HepG2 (cell line): ENCODE measurements around the gene AFAP1L2. TPM values are rescaled to one million over a fixed set of nuclear protein-coding genes. Genes with fewer than 3 reads are reported as not detected.

Experiments
- ATAC-seq: fragments of 200-7000 bp; cut with Tn5 transposase; 3 replicates; pipeline ENCODE4 v1.9.1; 2020; ENCODE audit warnings: mild to moderate bottlenecking, moderate library complexity
- BruUV-seq: library from RNA; stranded (reverse); fragments of 400-500 nt; replicated peaks from 2 replicates; lab custom pipeline; 2021; lab: Mats Ljungman, UMichigan
- CTCF ChIA-PET: fragments of 300-600 bp; formaldehyde crosslinking; extraction: SDS; loops from one replicate; lab custom pipeline; 2021; ENCODE audit warnings: low total read pairs, inconsistent platforms, low intra/inter-chr PET ratio; lab: Yijun Ruan, JAX
- POLR2A ChIA-PET: fragments of 350-600 bp; sonication (Branson Sonifier 250); formaldehyde crosslinking; loops from one replicate; lab custom pipeline; 2020; ENCODE audit warnings: antibody characterized with exemption, inconsistent platforms; lab: Yijun Ruan, JAX
- DNase-seq: peaks from one replicate; pipeline ENCODE4 v3.0.0-alpha.2; 2015; ENCODE audit warnings: low spot score
- FAIRE-seq: peaks from 3 replicates; lab custom pipeline; 2011; peaks lifted over from hg19 to GRCh38; lab: Jason Lieb, UNC
- H2AFZ ChIP-seq: one replicate; pipeline ENCODE4 v1.6.1; 2011; ENCODE audit warnings: low read length, inconsistent platforms
- H3K27ac ChIP-seq: fragments of 300-600 bp; 3 replicates; pipeline ENCODE4 v1.8.0; 2011; ENCODE audit warnings: mixed run types, mild to moderate bottlenecking, mixed read lengths, low read length, inconsistent platforms; ENCODE audit not compliant: insufficient read depth; ENCODE audit errors: extremely low read length
- H3K27me3 ChIP-seq, 2 experiments: fragments of 200-600 bp in 1 of 2; 2 replicates in 1 of 2; 3 replicates in 1 of 2; pipeline versions ENCODE4 v1.6.0 to v1.8.0; 2011; ENCODE audit warnings: low read length in 2 of 2, mild to moderate bottlenecking in 2 of 2, moderate library complexity in 2 of 2, inconsistent platforms in 1 of 2; ENCODE audit not compliant: insufficient read depth in 2 of 2, control insufficient read depth in 1 of 2
- H3K36me3 ChIP-seq, 2 experiments: fragments of 200-600 bp in 1 of 2; replicated peaks in 1 of 2; 2 replicates in 1 of 2; 3 replicates in 1 of 2; pipeline versions ENCODE4 v1.5.1 to v1.8.0; 2011; ENCODE audit warnings: low read length in 2 of 2, inconsistent platforms in 1 of 2; ENCODE audit not compliant: insufficient read depth in 2 of 2, control insufficient read depth in 1 of 2
- H3K4me1 ChIP-seq: 2 replicates; pipeline ENCODE4 v1.5.1; 2012; ENCODE audit warnings: low read length, inconsistent platforms; ENCODE audit not compliant: insufficient read depth
- H3K4me2 ChIP-seq: 2 replicates; pipeline ENCODE4 v1.6.0; 2011; ENCODE audit warnings: low read depth, low read length, inconsistent platforms
- H3K4me3 ChIP-seq, 3 experiments: fragments of 200-600 bp in 1 of 3; sonication (generic), shearing (Covaris generic) in 1 of 3; replicated peaks in 1 of 3; 2 replicates each; pipeline ENCODE4 v1.5.1; 2011 to 2016; ENCODE audit warnings: low read length in 3 of 3, inconsistent platforms in 2 of 3, low read depth in 2 of 3, mild to moderate bottlenecking in 2 of 3, control low read depth in 1 of 3, mixed read lengths in 1 of 3; ENCODE audit not compliant: insufficient read depth in 1 of 3
- H3K79me2 ChIP-seq: one replicate; pipeline ENCODE4 v1.6.1; 2011; ENCODE audit warnings: low read length, inconsistent platforms; ENCODE audit not compliant: insufficient read depth
- H3K9ac ChIP-seq: 2 replicates; pipeline ENCODE4 v1.6.0; 2011; ENCODE audit warnings: mild to moderate bottlenecking, low read depth, low read length, inconsistent platforms; ENCODE audit not compliant: insufficient read depth
- H3K9me3 ChIP-seq: 2 replicates; pipeline ENCODE4 v1.5.1; 2012; ENCODE audit warnings: mild to moderate bottlenecking, low read length
- H4K20me1 ChIP-seq: 2 replicates; pipeline ENCODE4 v1.6.0; 2011; ENCODE audit warnings: inconsistent platforms, mild to moderate bottlenecking, low read length, moderate library complexity; ENCODE audit not compliant: insufficient read depth
- ATF7 ChIP-seq, 2 experiments: fragments of 450-650 bp in 1 of 2; sonication (generic) in 1 of 2; formaldehyde crosslinking in 1 of 2; IDR thresholded peaks; 2 replicates each; pipeline versions ENCODE4 v1.4.0 to v1.6.1; 2016 to 2020; ENCODE audit warnings: antibody characterized with exemption in 1 of 2, mild to moderate bottlenecking in 1 of 2, missing genetic modification reagents in 1 of 2
- GRHL1 ChIP-seq: sonication (generic); formaldehyde crosslinking; conservative IDR thresholded peaks from 2 replicates; pipeline ENCODE4 v1.8.0; 2022; ENCODE audit warnings: missing genetic modification reagents
- SMAD3 ChIP-seq: sonication (generic); formaldehyde crosslinking; IDR thresholded peaks from 2 replicates; pipeline ENCODE4 v1.4.0; 2020; ENCODE audit warnings: missing genetic modification reagents
- WGBS: methylation state at CpG from one replicate; pipeline ENCODE4 v1.1.6; 2017; ENCODE audit warnings: low lambda C conversion rate; 5-methylcytosine and 5-hydroxymethylcytosine counted together
- in situ Hi-C: cut with HindIII; loops from 2 replicates; pipeline ENCODE4 v1.10.0; 2017; ENCODE audit warnings: low pct_unique_long_range_greater_than_20kb; ENCODE audit not compliant: extremely low pct_ligation_motif_present
- intact Hi-C: fragments of 100-400 bp; cut with micrococcal nuclease; formaldehyde crosslinking; loops from one replicate; pipeline ENCODE4 v1.10.0; 2022; ENCODE audit not compliant: unreplicated experiment
- polyA plus RNA-seq, 8 experiments: library from polyadenylated mRNA; depleted of rRNA in 3 of 8; stranded (reverse) in 7 of 8; unstranded in 1 of 8; fragments of >200 nt; fragmentation: Illumina TruSeq in 4 of 8; extraction: Trizol in 4 of 8; gene quantifications; 2 replicates each; pipeline versions ENCODE4 v1.2.1 to v1.2.3, GENCODE V29; 2011 to 2016; ENCODE audit warnings: low read depth in 4 of 8, missing spikeins in 1 of 8, mixed read lengths in 1 of 8; ENCODE audit not compliant: insufficient read depth in 1 of 8
- total RNA-seq, 5 experiments: library from RNA; depleted of rRNA; stranded (reverse); fragments of >200 nt; fragmentation: Illumina TruSeq; extraction: Trizol; gene quantifications; 2 replicates each; pipeline ENCODE4 v1.2.3, GENCODE V29; 2016; ENCODE audit warnings: low read depth in 1 of 5
- TF ChIP-seq, protein P1 (sequence below): IDR thresholded peaks from 2 replicates; pipeline ENCODE4 v1.6.1; 2016; ENCODE audit warnings: low read depth, missing genetic modification reagents, missing compliant biosample characterization

The AFAP1L2 gene
- total and polyA plus RNA-seq, 2 of the 13 experiments (the other 11 are each of a cell fraction or from before 2014, with no cell fraction given) = not detected

DNA sequence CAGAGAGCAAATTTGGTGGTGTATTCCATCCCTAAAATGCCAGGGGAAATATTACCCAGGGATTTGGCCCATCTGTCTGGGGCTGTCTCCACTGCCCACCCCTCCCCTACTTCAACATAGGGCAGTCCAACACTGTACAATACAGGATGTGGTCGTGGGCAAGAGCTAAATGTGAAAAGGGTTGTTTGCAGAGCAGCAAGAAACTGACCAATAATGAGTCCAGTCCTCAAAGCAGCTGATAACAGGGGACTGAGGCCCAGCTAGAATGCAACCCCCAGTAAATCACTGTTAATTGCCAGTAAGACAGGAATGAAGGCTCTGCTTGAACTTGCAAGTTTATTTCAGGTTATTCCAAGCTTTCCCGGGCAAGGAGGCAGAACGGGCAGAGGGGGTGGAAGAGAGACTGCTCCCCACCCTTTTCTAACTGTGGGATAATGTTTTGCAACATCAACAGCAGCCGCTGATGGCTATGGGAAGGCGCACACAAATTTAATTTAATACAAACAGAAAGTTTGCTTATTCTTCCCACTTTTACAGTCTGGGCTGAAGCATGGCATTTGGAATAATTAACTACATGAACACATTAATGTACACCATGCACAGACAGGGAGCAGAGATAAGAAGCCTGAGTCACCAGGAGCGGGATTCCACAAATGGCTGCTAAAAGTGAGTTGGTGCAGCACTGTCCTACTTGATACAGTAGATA lies 36.8 kb downstream of the AFAP1L2 start (continued):
- TF ChIP-seq, protein P1, sequence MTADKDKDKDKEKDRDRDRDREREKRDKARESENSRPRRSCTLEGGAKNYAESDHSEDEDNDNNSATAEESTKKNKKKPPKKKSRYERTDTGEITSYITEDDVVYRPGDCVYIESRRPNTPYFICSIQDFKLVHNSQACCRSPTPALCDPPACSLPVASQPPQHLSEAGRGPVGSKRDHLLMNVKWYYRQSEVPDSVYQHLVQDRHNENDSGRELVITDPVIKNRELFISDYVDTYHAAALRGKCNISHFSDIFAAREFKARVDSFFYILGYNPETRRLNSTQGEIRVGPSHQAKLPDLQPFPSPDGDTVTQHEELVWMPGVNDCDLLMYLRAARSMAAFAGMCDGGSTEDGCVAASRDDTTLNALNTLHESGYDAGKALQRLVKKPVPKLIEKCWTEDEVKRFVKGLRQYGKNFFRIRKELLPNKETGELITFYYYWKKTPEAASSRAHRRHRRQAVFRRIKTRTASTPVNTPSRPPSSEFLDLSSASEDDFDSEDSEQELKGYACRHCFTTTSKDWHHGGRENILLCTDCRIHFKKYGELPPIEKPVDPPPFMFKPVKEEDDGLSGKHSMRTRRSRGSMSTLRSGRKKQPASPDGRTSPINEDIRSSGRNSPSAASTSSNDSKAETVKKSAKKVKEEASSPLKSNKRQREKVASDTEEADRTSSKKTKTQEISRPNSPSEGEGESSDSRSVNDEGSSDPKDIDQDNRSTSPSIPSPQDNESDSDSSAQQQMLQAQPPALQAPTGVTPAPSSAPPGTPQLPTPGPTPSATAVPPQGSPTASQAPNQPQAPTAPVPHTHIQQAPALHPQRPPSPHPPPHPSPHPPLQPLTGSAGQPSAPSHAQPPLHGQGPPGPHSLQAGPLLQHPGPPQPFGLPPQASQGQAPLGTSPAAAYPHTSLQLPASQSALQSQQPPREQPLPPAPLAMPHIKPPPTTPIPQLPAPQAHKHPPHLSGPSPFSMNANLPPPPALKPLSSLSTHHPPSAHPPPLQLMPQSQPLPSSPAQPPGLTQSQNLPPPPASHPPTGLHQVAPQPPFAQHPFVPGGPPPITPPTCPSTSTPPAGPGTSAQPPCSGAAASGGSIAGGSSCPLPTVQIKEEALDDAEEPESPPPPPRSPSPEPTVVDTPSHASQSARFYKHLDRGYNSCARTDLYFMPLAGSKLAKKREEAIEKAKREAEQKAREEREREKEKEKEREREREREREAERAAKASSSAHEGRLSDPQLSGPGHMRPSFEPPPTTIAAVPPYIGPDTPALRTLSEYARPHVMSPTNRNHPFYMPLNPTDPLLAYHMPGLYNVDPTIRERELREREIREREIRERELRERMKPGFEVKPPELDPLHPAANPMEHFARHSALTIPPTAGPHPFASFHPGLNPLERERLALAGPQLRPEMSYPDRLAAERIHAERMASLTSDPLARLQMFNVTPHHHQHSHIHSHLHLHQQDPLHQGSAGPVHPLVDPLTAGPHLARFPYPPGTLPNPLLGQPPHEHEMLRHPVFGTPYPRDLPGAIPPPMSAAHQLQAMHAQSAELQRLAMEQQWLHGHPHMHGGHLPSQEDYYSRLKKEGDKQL (CRISPR knock-in tag) = no peak

- CTCF ChIA-PET = no interaction called here
Observed at GRCh38 chr10:114364726-114365125, 39.6 kb downstream of the AFAP1L2 start.

More at GRCh38 chr10:114364726-114365125, 39.6 kb downstream of the AFAP1L2 start:
- H3K4me1 ChIP-seq = no peaks in the 10 kb centered on the region
- no peaks in the 10 kb centered on the region for H3K79me2 ChIP-seq
- H3K9ac ChIP-seq = no peak overlapping the region
- H2AFZ ChIP-seq = no peak overlapping the region
- POLR2A ChIA-PET = no interaction called here
- no peaks in the 10 kb centered on the region for H3K36me3 ChIP-seq
- in situ Hi-C loops = no loop called here
- ATAC-seq (no peak), FAIRE-seq (no peak), DNase-seq (no peak)
- H3K4me2 ChIP-seq = no peak overlapping the region
- no peaks in the 10 kb centered on the region; a peak in 2 of 5 replicates for H3K27me3 ChIP-seq
- intact Hi-C loops = no loop called here
- TF ChIP-seq SMAD3 (CRISPR knock-in tag) (no peak), GRHL1 (CRISPR knock-in tag) (no peak), ATF7 (IDR thresholded peaks at IDR 0.05) (no peak), ATF7 (CRISPR knock-in tag; IDR thresholded peaks at IDR 0.05) (no peak)
- BruUV-seq = no TSS peak
- no peak overlapping the region for H3K27ac ChIP-seq
- WGBS = 68% methylated on average over 2 of the region's 4 CpGs
- no peak overlapping the region for H3K4me3 ChIP-seq
- no peaks in the 10 kb centered on the region for H3K9me3 ChIP-seq
- H4K20me1 ChIP-seq = no peaks in the 10 kb centered on the region
